ENCODE measurements around the gene MAPKAPK2. TPM values are rescaled to one million over a fixed set of nuclear protein-coding genes. Genes with fewer than 3 reads are reported as not detected.
A peak's percentile ranks its signal among the peaks of the same experiment; 100 is the strongest.

Gene MAPKAPK2
- total RNA-seq, 1 experiment from 2014 or later = 98.5 TPM

GRCh38 chr1:206649261-206649921, 35.3 kb upstream of the MAPKAPK2 start:
- BruUV-seq (replicated peaks) = no TSS peak
- Histone ChIP-seq H3K9ac (ENCODE audit: low read length) (no peak overlapping the region), H3K4me1 (ENCODE audit: insufficient read depth, low read length) (peaks cover 16% of the 10 kb centered on the region), H3K4me2 (ENCODE audit: low read length) (peak overlapping the region; percentile 19), H3K79me2 (ENCODE audit: low read length) (no peaks in the 10 kb centered on the region), H2AFZ (ENCODE audit: low read length) (no peak overlapping the region), H3K4me3 (ENCODE audit: low read length) (no peak overlapping the region), H3K9me3 (ENCODE audit: low read length) (no peaks in the 10 kb centered on the region), H3K27ac (ENCODE audit: low read length) (no peak overlapping the region), H4K20me1 (ENCODE audit: low read length) (no peaks in the 10 kb centered on the region), H3K36me3 (ENCODE audit: low read depth, low read length) (peaks cover 7% of the 10 kb centered on the region), H3K9me2 (replicated peaks; ENCODE audit: low read length) (no peaks in the 10 kb centered on the region), H3F3A (ENCODE audit: low read length, unreplicated experiment) (no peaks in the 10 kb centered on the region), H3K27me3 (ENCODE audit: low read length) (no peaks in the 10 kb centered on the region)
- intact Hi-C loops (cut with micrococcal nuclease) = no loop called here
- ATAC-seq (peak; percentile 29), DNase-seq (peak; percentile 54)
- CTCF ChIA-PET = interaction anchor here (1.7 kb wide), 1 partner anchor 15 kb away, joined by 4 read pairs; no protein-coding TSS in a partner anchor
- POLR2A ChIA-PET (ENCODE audit: unreplicated experiment) = interaction anchor here (0.7 kb wide), 2 partner anchors 14 to 51 kb away, joined by 3 to 7 read pairs; no protein-coding TSS in a partner anchor
- TF ChIP-seq CTCF (conservative IDR thresholded peaks at IDR 0.05; ENCODE audit: low read depth, low read length) (no peak), EZH2 (IDR thresholded peaks at IDR 0.05; ENCODE audit: low read length, unreplicated experiment) (no peak), EZH2phosphoT487 (IDR thresholded peaks at IDR 0.05; ENCODE audit: borderline replicate concordance, low read length) (no peak)

GRCh38 chr1:206651014-206651413, 33.7 kb upstream of the MAPKAPK2 start:
- Histone ChIP-seq H3K27ac (ENCODE audit: low read length) (no peak overlapping the region), H3K79me2 (ENCODE audit: low read length) (no peaks in the 10 kb centered on the region), H3K9me3 (ENCODE audit: low read length) (no peaks in the 10 kb centered on the region), H3F3A (ENCODE audit: low read length, unreplicated experiment) (no peaks in the 10 kb centered on the region), H3K4me3 (ENCODE audit: low read length) (no peak overlapping the region), H3K36me3 (ENCODE audit: low read depth, low read length) (peaks cover 7% of the 10 kb centered on the region), H4K20me1 (ENCODE audit: low read length) (no peaks in the 10 kb centered on the region), H3K27me3 (ENCODE audit: low read length) (no peaks in the 10 kb centered on the region), H3K9ac (ENCODE audit: low read length) (no peak overlapping the region), H3K4me2 (ENCODE audit: low read length) (no peak overlapping the region), H2AFZ (ENCODE audit: low read length) (no peak overlapping the region), H3K4me1 (ENCODE audit: insufficient read depth, low read length) (peaks cover 16% of the 10 kb centered on the region), H3K9me2 (replicated peaks; ENCODE audit: low read length) (no peaks in the 10 kb centered on the region)
- DNase-seq (no peak), ATAC-seq (no peak)
- intact Hi-C loops (cut with micrococcal nuclease) = no loop called here
- ChIA-PET CTCF (no interaction called here), POLR2A (ENCODE audit: unreplicated experiment) (no interaction called here)
- no TSS peak for BruUV-seq (replicated peaks)
- TF ChIP-seq EZH2 (IDR thresholded peaks at IDR 0.05; ENCODE audit: low read length, unreplicated experiment) (no peak), EZH2phosphoT487 (IDR thresholded peaks at IDR 0.05; ENCODE audit: borderline replicate concordance, low read length) (no peak), CTCF (conservative IDR thresholded peaks at IDR 0.05; ENCODE audit: low read depth, low read length) (no peak)
